HL-60/S4 treated with retinoic acid at 250 ng/mL for 4 days and 3 days (cell line): ENCODE data around the gene GPHN.
"Not testable (repeated sequence)": the region's sequence is repeated elsewhere in the genome, so short reads cannot be mapped to it uniquely, and the experiment has no call there.

Experiments
- in situ Hi-C: fragments of 300-500 bp; cut with MboI; formaldehyde crosslinking; loops from 2 replicates; pipeline ENCODE4 v1.7.0; 2022; ENCODE audit warnings: low sequenced_read_pairs

Gene GPHN

GRCh38 chr14:67016856-67017255, 508.9 kb downstream of the GPHN start:
- in situ Hi-C loops, result no loop called here

GRCh38 chr14:67018720-67019119, 510.8 kb downstream of the GPHN start:
- in situ Hi-C loops, result no loop called here

- in situ Hi-C loops, result no loop called here
Observed at GRCh38 chr14:67019796-67020195, 511.8 kb downstream of the GPHN start.

GRCh38 chr14:67031920-67032774, 524.2 kb downstream of the GPHN start:
- in situ Hi-C loops, result no loop called here

DNA sequence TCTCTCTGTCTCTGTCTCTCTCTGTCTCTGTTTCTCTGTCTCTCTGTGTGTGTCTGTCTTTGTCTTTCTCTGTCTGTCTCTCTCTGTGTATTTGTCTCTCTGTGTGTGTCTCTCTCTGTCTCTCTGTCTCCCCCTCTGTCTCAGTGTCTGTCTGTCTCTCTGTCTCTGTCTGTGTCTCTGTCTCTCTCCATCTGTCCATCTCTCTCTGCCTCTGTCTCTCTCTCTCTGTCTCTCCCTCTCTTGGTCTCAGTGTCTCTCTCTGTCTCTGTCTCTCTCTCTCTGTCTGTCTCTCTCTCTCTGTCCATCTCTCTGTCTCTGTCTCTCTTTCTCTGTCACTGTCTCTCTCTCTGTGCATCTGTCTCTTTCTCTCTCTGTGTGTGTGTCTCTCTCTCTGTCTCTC, 537.5 kb downstream of the GPHN start:
- in situ Hi-C loops, result no loop called here

GRCh38 chr14:67050896-67051295, 542.9 kb downstream of the GPHN start:
- in situ Hi-C loops, result no loop called here

DNA sequence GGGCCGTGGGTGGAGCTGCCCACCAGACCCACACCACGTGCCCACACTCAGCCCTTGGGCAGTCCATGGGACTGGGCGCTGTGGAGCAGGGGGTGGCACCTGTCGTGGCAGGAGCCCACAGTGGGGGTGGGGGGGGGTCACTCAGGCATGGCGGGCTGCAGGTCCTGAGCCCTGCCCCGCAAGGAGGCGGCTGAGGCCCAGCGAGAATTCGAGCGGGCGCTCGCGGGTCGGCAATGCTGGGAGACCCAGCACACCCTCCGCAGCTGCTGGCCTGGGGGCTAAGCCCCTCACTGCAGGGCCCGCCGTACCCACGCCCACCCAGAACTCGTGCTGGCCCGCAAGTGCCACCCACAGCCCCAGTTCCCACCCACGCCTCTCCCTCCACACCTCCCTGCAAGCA, 548.7 kb downstream of the GPHN start:
- in situ Hi-C loops, result no loop called here

- in situ Hi-C loops, result no loop called here
Observed at GRCh38 chr14:67059596-67059995, 551.6 kb downstream of the GPHN start.

DNA sequence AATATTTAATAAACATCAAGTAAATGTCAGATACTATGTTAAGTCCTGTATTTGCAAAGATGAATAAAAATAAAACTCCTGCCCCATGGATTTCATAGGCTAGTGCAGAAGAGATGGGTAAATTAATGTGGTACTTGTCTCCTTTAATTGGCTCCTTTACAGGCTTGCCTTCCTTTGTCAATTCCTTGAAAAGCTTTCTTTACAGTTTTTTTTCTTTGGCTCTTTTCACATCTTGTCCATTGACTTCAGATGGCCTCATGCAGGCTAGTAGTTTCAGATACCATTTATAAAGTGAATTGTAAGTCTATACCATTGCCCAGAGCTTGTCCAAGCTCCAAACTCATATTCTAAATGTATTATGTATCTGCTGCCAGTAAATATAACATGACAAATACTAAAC, 552.6 kb downstream of the GPHN start:
- in situ Hi-C loops, result no loop called here

DNA sequence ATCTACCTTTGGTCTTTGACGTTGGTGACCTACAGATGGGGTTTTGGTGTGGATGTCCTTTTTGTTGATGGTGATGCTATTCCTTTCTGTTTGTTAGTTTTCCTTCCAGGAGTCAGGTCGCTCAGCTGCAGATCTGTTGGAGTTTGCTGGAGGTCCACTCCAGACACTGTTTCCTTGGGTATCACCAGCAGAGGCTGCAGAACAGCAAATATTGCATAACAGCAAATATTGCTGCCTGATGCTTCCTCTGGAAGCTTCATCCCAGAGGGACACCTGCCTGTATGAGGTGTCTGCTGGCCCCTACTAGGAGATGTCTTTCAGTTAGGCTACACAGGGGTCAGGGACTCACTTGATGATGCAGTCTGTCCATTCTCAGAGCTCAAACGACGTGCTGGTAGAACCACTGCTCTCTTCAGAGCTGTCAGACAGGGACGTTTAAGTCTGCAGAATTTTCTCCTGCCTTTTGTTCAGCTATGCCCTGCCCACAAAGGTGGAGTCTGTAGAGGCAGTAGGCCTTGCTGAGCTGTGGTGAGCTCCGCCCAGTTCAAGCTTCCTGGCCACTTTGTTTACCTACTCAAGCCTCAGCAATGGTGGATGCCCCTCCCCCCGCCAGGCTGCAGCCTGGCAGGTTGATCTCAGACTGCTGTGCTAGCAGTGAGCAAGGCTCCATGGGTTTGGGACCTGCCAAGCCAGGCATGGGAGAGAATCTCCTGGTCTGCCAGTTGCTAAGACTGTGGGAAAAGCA, 559.3 kb downstream of the GPHN start:
- in situ Hi-C loops, result not testable (repeated sequence)

DNA sequence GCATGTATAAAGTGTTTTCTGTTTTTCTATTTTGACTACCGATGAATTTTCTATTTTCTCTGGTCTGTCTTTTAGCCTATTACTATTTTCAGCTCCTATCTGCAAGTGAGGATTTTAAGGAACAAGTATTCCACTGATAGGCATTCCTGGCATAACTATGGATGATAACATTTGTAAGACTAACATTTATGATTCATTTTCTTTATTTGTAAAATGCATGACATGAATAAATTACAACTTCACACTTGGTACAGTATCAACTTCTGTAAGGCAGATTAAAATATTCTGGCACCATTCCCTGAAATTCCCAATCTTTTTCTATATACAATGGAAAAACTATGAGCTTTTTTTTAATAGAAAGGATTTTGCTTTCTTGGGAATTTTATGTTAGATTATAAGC, 560.3 kb downstream of the GPHN start:
- in situ Hi-C loops, result no loop called here

GRCh38 chr14:67071506-67071905, 563.6 kb downstream of the GPHN start:
- in situ Hi-C loops, result no loop called here

DNA sequence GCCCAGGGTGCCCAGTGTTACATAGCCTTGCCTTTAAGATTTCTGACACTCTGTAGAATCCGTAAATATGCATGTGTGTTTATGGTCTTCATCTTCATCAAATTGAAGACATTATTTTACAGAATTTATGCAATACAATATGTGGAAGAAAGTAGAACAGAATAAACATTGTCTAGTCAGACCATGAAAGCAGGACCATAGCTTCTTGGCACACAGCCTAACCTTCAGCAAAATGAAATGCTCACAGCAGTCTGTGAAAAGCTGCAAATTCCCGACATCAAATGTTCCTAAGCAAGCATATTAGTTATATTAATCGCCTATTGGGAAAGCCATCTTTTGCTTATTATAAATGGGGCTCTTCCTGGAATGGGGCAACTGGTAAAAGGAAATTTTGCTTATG, 570.0 kb downstream of the GPHN start:
- in situ Hi-C loops, result no loop called here

DNA sequence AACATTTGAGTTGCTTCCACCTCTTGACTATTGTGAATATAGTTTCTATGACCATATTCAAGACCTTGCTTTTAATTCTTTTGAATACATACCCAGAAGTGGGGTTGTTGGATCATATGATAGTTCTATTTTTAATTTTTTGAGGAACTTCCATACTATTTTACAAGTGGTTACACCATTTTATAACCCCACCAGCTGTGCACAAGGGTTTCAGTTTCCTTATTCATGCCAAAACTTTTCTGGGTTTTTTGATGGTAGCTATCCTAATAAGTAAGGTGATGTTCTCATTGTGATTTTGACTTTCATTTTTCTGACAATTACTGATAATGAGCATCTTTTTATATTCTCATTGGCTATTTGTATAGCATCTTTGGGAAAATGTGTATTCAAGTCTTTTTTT, 571.9 kb downstream of the GPHN start:
- in situ Hi-C loops, result no loop called here

DNA sequence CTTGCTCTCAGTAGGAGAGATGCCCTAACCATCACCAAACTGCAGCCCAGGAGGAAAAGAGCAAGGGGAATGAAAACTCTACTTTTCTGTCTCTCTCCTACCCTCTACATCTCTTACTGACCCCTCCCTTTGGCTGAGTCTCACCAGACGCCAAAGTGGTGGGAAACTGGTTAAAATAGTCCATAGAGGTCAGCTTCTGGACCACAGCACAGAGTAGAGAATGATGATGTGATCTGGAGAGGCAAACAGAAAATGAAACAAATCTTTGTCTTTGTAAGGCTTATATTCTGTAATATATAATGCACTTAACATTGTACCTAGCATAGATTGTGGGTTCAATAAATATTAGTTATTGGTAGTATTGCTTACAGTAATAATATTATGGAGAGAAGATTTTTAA, 600.3 kb downstream of the GPHN start:
- in situ Hi-C loops, result no loop called here

GRCh38 chr14:67111022-67111421, 603.1 kb downstream of the GPHN start:
- in situ Hi-C loops, result no loop called here

- in situ Hi-C loops, result no loop called here
Observed at GRCh38 chr14:67112344-67112743, 604.4 kb downstream of the GPHN start.

- in situ Hi-C loops, result no loop called here
Observed at GRCh38 chr14:67127174-67127573, 619.2 kb downstream of the GPHN start.

- in situ Hi-C loops, result no loop called here
Observed at GRCh38 chr14:67129768-67130167, 621.8 kb downstream of the GPHN start.

DNA sequence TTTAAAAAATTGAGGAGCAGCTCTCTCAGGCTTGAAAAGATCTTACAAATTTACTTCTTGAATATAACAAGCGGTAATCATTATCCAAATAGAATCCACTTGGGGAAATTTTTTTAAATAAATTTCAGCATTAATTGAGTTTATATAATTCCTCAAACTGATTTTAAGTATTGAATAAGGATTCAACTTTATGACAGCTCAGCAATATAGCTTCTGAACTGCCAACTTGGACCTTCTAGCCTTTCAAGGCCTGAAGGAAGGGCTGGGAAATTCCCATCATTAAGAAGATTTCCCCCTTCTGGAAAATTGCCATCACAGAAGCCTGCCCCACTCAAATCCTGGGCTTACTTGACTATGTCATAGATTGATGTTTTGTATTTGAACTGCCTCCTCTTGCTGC, 623.7 kb downstream of the GPHN start:
- in situ Hi-C loops, result no loop called here

DNA sequence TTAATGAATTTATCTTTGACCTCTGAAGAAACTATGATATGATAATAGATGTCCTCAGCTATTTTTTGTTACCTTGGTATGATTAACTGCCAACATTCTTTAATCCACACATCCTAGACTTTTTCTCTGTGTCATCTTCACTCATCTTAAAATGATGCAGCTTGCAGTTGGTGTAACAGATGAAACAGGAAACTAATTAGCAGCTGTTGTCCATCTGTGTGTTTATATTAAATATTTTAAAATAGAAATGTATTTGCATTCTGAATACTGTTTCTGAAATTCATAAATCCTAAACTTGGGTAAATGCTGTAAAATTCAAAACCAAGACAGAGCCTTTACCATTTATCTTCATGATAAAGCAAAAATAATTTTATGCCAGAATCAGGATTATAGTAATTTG, 625.2 kb downstream of the GPHN start:
- in situ Hi-C loops, result no loop called here
